MCF 10A (cell line): ENCODE results near the gene TREML2. TPM values are rescaled to one million over a fixed set of nuclear protein-coding genes. Genes with fewer than 3 reads are reported as not detected.

Experiments used
- BruUV-seq: library from RNA; stranded (reverse); fragments of 400-500 nt; replicated peaks from 2 replicates; lab custom pipeline; 2021; lab: Mats Ljungman, UMichigan
- CTCF ChIA-PET: fragments of 300-600 bp; sonication (Branson Sonifier 250); formaldehyde crosslinking; extraction: SDS; loops from one replicate; lab custom pipeline; 2021; ENCODE audit warnings: antibody characterized with exemption, inconsistent platforms; lab: Yijun Ruan, JAX
- POLR2A ChIA-PET: fragments of 300-600, 350-650 bp; sonication (Branson Sonifier 250); formaldehyde crosslinking; extraction: SDS; loops from one replicate; lab custom pipeline; 2020; ENCODE audit warnings: antibody characterized with exemption, inconsistent platforms; lab: Yijun Ruan, JAX
- DNase-seq: peaks from one replicate; pipeline ENCODE4 v3.0.0-alpha.2; 2018; ENCODE audit not compliant: unreplicated experiment
- H3K27ac Mint-ChIP-seq: one replicate; pipeline ENCODE4 v1.8.0; 2022; ENCODE audit warnings: mild to moderate bottlenecking, low read depth, mixed read lengths; ENCODE audit not compliant: unreplicated experiment
- H3K27me3 Mint-ChIP-seq: one replicate; pipeline ENCODE4 v1.8.0; 2022; ENCODE audit warnings: mixed read lengths; ENCODE audit not compliant: insufficient read depth, unreplicated experiment
- H3K36me3 Mint-ChIP-seq: one replicate; pipeline ENCODE4 v1.8.0; 2022; ENCODE audit warnings: mild to moderate bottlenecking, moderate library complexity, mixed read lengths; ENCODE audit not compliant: insufficient read depth, unreplicated experiment
- H3K4me1 Mint-ChIP-seq: one replicate; pipeline ENCODE4 v1.8.0; 2022; ENCODE audit warnings: mixed read lengths; ENCODE audit not compliant: insufficient read depth, unreplicated experiment
- H3K4me3 Mint-ChIP-seq: one replicate; pipeline ENCODE4 v1.8.0; 2022; ENCODE audit warnings: mild to moderate bottlenecking, moderate library complexity, mixed read lengths; ENCODE audit not compliant: unreplicated experiment
- H3K9me3 Mint-ChIP-seq: one replicate; pipeline ENCODE4 v1.8.0; 2022; ENCODE audit warnings: mixed read lengths; ENCODE audit not compliant: unreplicated experiment
- CTCF ChIP-seq: fragments of 200-600 bp; IDR thresholded peaks from one replicate; pipeline ENCODE4 v1.8.0; 2022; ENCODE audit warnings: antibody characterized with exemption, mild to moderate bottlenecking; ENCODE audit not compliant: unreplicated experiment
- intact Hi-C: fragments of 100-400 bp; cut with micrococcal nuclease; formaldehyde crosslinking; loops from 2 replicates; pipeline ENCODE4 v1.14.1; 2022
- total RNA-seq: library from RNA; stranded (reverse); gene quantifications from 2 replicates; pipeline ENCODE4 v1.2.3, GENCODE V29; 2022

Gene TREML2
- total RNA-seq, 1 experiment from 2014 or later, result not detected

GRCh38 chr6:41157323-41157722 is 43.6 kb downstream of the TREML2 start:
- Mint-ChIP-seq H3K4me1 (peaks cover 4% of the 10 kb centered on the region), H3K4me3 (no peak overlapping the region), H3K27me3 (no peaks in the 10 kb centered on the region), H3K27ac (no peak overlapping the region), H3K36me3 (no peaks in the 10 kb centered on the region), H3K9me3 (no peaks in the 10 kb centered on the region)
- no peak for DNase-seq
- BruUV-seq, result no TSS peak
- ChIA-PET CTCF (no interaction called here), POLR2A (no interaction called here)
- intact Hi-C loops, result no loop called here
- no peak for TF ChIP-seq CTCF

GRCh38 chr6:41156771-41157170 is 44.2 kb downstream of the TREML2 start:
- intact Hi-C loops, result no loop called here
- Mint-ChIP-seq H3K27me3 (no peaks in the 10 kb centered on the region), H3K4me3 (no peak overlapping the region), H3K27ac (no peak overlapping the region), H3K4me1 (peaks cover 4% of the 10 kb centered on the region), H3K36me3 (no peaks in the 10 kb centered on the region), H3K9me3 (no peaks in the 10 kb centered on the region)
- ChIA-PET POLR2A (no interaction called here), CTCF (no interaction called here)
- DNase-seq, result no peak
- TF ChIP-seq CTCF, result no peak
- BruUV-seq, result no TSS peak

- Mint-ChIP-seq H3K27me3 (no peaks in the 10 kb centered on the region), H3K4me1 (peaks cover 4% of the 10 kb centered on the region), H3K9me3 (no peaks in the 10 kb centered on the region), H3K4me3 (no peak overlapping the region), H3K27ac (no peak overlapping the region), H3K36me3 (no peaks in the 10 kb centered on the region)
- DNase-seq, result no peak
- intact Hi-C loops, result no loop called here
- no peak for TF ChIP-seq CTCF
- no TSS peak for BruUV-seq
- CTCF ChIA-PET, result no interaction called here
- POLR2A ChIA-PET, result no interaction called here
Observed at GRCh38 chr6:41156001-41156400, 44.9 kb downstream of the TREML2 start.

GRCh38 chr6:41155132-41155805 is 45.7 kb downstream of the TREML2 start:
- DNase-seq, result no peak
- no peaks in the 10 kb centered on the region for H3K9me3 Mint-ChIP-seq
- H3K36me3 Mint-ChIP-seq, result no peaks in the 10 kb centered on the region
- no TSS peak for BruUV-seq
- TF ChIP-seq CTCF, result no peak
- ChIA-PET CTCF (no interaction called here), POLR2A (no interaction called here)
- no peak overlapping the region for H3K27ac Mint-ChIP-seq
- no peaks in the 10 kb centered on the region for H3K27me3 Mint-ChIP-seq
- intact Hi-C loops, result no loop called here
- peaks cover 4% of the 10 kb centered on the region for H3K4me1 Mint-ChIP-seq
- H3K4me3 Mint-ChIP-seq, result no peak overlapping the region
